K562 (cell line): ENCODE results near the gene MICU1. TPM values are rescaled to one million over a fixed set of nuclear protein-coding genes. Genes with fewer than 3 reads are reported as not detected.
A peak's percentile ranks its signal among the peaks of the same experiment; 100 is the strongest.

ENCODE experiments used
- E2F4 ChIP-seq: sonication (generic); formaldehyde crosslinking; IDR thresholded peaks from 2 replicates; pipeline ENCODE4 v1.8.0; 2022; ENCODE audit warnings: mild to moderate bottlenecking, low read depth, missing genetic modification reagents
- HDAC2 ChIP-seq: fragments of 450-650 bp; IDR thresholded peaks from 2 replicates; pipeline ENCODE4 v1.6.1; 2016; ENCODE audit warnings: mild to moderate bottlenecking
- KDM1A ChIP-seq, 2 experiments: fragments of 450-650 bp; IDR thresholded peaks; 2 replicates each; pipeline ENCODE4 v1.6.1; 2016; ENCODE audit warnings: mild to moderate bottlenecking in 2 of 2
- LCOR ChIP-seq: sonication (generic); formaldehyde crosslinking; IDR thresholded peaks from 2 replicates; pipeline ENCODE4 v1.8.0; 2022; ENCODE audit warnings: mild to moderate bottlenecking, missing genetic modification reagents
- MAZ ChIP-seq, 2 experiments: fragments of 450-650 bp in 1 of 2; sonication (generic) in 1 of 2; formaldehyde crosslinking; IDR thresholded peaks in 1 of 2; conservative IDR thresholded peaks in 1 of 2; 2 replicates each; pipeline versions ENCODE4 v1.4.0 to v1.5.0; 2020; ENCODE audit warnings: mild to moderate bottlenecking in 1 of 2, missing genetic modification reagents in 1 of 2
- MEF2A ChIP-seq: IDR thresholded peaks from 2 replicates; pipeline ENCODE4 v1.6.1; 2011; ENCODE audit warnings: low read depth, mild to moderate bottlenecking, low read length, moderate library complexity; ENCODE audit not compliant: control insufficient read depth
- NEUROD1 ChIP-seq: fragments of 150-350 bp; IDR thresholded peaks from 2 replicates; pipeline ENCODE4 v1.6.1; 2014; ENCODE audit warnings: borderline replicate concordance, low read length, low read depth; ENCODE audit not compliant: partially characterized antibody
- NKRF ChIP-seq: fragments of 450-650 bp; IDR thresholded peaks from 2 replicates; pipeline ENCODE4 v1.6.1; 2016; ENCODE audit warnings: borderline replicate concordance
- NR2C1 ChIP-seq, 2 experiments: fragments of 450-650 bp; IDR thresholded peaks; 2 replicates each; pipeline ENCODE4 v1.6.1; 2017; ENCODE audit warnings: mild to moderate bottlenecking in 2 of 2, antibody characterized with exemption in 1 of 2, inconsistent platforms in 1 of 2, missing compliant biosample characterization in 1 of 2, missing genetic modification characterization in 1 of 2
- NR2F6 ChIP-seq: fragments of 450-650 bp; formaldehyde crosslinking; IDR thresholded peaks from 2 replicates; pipeline ENCODE4 v1.4.0; 2020; ENCODE audit warnings: mild to moderate bottlenecking
- PHB ChIP-seq: fragments of 250-450 bp; sonication (Bioruptor Pico); IDR thresholded peaks from 2 replicates; pipeline ENCODE4 v1.5.0; 2021
- PRPF4 ChIP-seq: fragments of 200-400 bp; formaldehyde crosslinking; IDR thresholded peaks from one replicate; pipeline ENCODE4 v1.6.1; 2017; ENCODE audit warnings: low read length, low read depth, mild to moderate bottlenecking; ENCODE audit not compliant: insufficient read depth, poor library complexity, severe bottlenecking
- PURB ChIP-seq: sonication (generic); formaldehyde crosslinking; IDR thresholded peaks from 2 replicates; pipeline ENCODE4 v1.9.0; 2021; ENCODE audit warnings: low read depth, mild to moderate bottlenecking, missing genetic modification reagents
- RBM39 ChIP-seq: fragments of 200-400 bp; formaldehyde crosslinking; optimal IDR thresholded peaks from 2 replicates; pipeline ENCODE3; 2018; ENCODE audit warnings: low read depth, low read length
- SMAD4 ChIP-seq: fragments of 250-450 bp; sonication (Bioruptor Pico); conservative IDR thresholded peaks from 2 replicates; pipeline ENCODE4 v1.8.0; 2021; ENCODE audit warnings: inconsistent platforms, mild to moderate bottlenecking, moderate library complexity
- TBP ChIP-seq: optimal IDR thresholded peaks from 2 replicates; pipeline ENCODE3; 2011; ENCODE audit warnings: low read depth, low read length, improper control_type of control experiment
- ZEB2 ChIP-seq: fragments of 450-650 bp; IDR thresholded peaks from 2 replicates; pipeline ENCODE4 v1.6.1; 2016
- polyA plus RNA-seq, 8 experiments: library from polyadenylated mRNA; depleted of rRNA in 4 of 8; stranded (reverse) in 5 of 8; unstranded in 3 of 8; fragments of >200 nt; fragmentation: Nextera tagmentation in 2 of 8; fragmentation: Illumina TruSeq in 1 of 8; extraction: Ambion mirVana in 2 of 8; extraction: Trizol in 1 of 8; gene quantifications; 2 replicates each; pipeline versions ENCODE4 v1.2.1 to v1.2.3, GENCODE V29; 2011 to 2014; ENCODE audit warnings: inconsistent platforms in 1 of 8, missing spikeins in 1 of 8
- total RNA-seq, 7 experiments: library from RNA; depleted of rRNA in 6 of 7; stranded (reverse); fragments of >200 nt in 6 of 7; fragmentation: Illumina TruSeq in 2 of 7; extraction: Trizol in 2 of 7; gene quantifications; 2 replicates each; pipeline versions ENCODE4 v1.2.1 to v1.2.3, GENCODE V29; 2011 to 2021; ENCODE audit warnings: low replicate concordance in 1 of 7
- TF ChIP-seq, protein P1 (sequence below): sonication (generic); formaldehyde crosslinking; IDR thresholded peaks from 2 replicates; pipeline ENCODE4 v1.8.1; 2023; ENCODE audit warnings: missing genetic modification reagents, mild to moderate bottlenecking, borderline replicate concordance
- TF ChIP-seq, protein P2 (sequence below): fragments of 450-650 bp; IDR thresholded peaks from 2 replicates; pipeline ENCODE4 v1.6.1; 2017; ENCODE audit warnings: mild to moderate bottlenecking, moderate library complexity

Gene MICU1
- total and polyA plus RNA-seq, 9 of the 15 experiments (the other 6 are each of a cell fraction or from before 2014, with no cell fraction given), result 29.3 to 76.8 (median 48.4) TPM

GRCh38 chr10:72320676-72321247, 305.1 kb downstream of the MICU1 start (continued):
- TF ChIP-seq NKRF, result no peak; the same call in 1 of the 2 replicates
- peak; percentile 99 for TF ChIP-seq ZEB2
- TF ChIP-seq PURB (CRISPR knock-in tag), result no peak
- TF ChIP-seq HDAC2, result peak; percentile 96
- TF ChIP-seq LCOR (CRISPR knock-in tag), result peak; percentile 99
- TF ChIP-seq NR2C1 (IDR thresholded peaks at IDR 0.05), result peak; percentile 64; the same call in 1 of the 2 replicates
- TF ChIP-seq NR2C1 (tag; IDR thresholded peaks at IDR 0.05), result peak; percentile 88
- no peak for TF ChIP-seq RBM39
- TF ChIP-seq TBP, result peak; percentile 89
- TF ChIP-seq MAZ (CRISPR knock-in tag; conservative IDR thresholded peaks at IDR 0.05 in 1 of 2, IDR thresholded peaks at IDR 0.05 in 1 of 2), result peak; percentile 87 to 93
- TF ChIP-seq SMAD4, result peak; percentile 98
- TF ChIP-seq, protein P1, sequence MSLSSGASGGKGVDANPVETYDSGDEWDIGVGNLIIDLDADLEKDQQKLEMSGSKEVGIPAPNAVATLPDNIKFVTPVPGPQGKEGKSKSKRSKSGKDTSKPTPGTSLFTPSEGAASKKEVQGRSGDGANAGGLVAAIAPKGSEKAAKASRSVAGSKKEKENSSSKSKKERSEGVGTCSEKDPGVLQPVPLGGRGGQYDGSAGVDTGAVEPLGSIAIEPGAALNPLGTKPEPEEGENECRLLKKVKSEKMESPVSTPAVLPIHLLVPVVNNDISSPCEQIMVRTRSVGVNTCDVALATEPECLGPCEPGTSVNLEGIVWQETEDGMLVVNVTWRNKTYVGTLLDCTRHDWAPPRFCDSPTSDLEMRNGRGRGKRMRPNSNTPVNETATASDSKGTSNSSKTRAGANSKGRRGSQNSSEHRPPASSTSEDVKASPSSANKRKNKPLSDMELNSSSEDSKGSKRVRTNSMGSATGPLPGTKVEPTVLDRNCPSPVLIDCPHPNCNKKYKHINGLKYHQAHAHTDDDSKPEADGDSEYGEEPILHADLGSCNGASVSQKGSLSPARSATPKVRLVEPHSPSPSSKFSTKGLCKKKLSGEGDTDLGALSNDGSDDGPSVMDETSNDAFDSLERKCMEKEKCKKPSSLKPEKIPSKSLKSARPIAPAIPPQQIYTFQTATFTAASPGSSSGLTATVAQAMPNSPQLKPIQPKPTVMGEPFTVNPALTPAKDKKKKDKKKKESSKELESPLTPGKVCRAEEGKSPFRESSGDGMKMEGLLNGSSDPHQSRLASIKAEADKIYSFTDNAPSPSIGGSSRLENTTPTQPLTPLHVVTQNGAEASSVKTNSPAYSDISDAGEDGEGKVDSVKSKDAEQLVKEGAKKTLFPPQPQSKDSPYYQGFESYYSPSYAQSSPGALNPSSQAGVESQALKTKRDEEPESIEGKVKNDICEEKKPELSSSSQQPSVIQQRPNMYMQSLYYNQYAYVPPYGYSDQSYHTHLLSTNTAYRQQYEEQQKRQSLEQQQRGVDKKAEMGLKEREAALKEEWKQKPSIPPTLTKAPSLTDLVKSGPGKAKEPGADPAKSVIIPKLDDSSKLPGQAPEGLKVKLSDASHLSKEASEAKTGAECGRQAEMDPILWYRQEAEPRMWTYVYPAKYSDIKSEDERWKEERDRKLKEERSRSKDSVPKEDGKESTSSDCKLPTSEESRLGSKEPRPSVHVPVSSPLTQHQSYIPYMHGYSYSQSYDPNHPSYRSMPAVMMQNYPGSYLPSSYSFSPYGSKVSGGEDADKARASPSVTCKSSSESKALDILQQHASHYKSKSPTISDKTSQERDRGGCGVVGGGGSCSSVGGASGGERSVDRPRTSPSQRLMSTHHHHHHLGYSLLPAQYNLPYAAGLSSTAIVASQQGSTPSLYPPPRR (CRISPR knock-in tag), result no peak
- TF ChIP-seq MEF2A, result peak; percentile 77
- TF ChIP-seq PRPF4, result no peak
- TF ChIP-seq E2F4 (CRISPR knock-in tag), result no peak
- TF ChIP-seq, protein P2, sequence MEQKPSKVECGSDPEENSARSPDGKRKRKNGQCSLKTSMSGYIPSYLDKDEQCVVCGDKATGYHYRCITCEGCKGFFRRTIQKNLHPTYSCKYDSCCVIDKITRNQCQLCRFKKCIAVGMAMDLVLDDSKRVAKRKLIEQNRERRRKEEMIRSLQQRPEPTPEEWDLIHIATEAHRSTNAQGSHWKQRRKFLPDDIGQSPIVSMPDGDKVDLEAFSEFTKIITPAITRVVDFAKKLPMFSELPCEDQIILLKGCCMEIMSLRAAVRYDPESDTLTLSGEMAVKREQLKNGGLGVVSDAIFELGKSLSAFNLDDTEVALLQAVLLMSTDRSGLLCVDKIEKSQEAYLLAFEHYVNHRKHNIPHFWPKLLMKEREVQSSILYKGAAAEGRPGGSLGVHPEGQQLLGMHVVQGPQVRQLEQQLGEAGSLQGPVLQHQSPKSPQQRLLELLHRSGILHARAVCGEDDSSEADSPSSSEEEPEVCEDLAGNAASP, result no peak
- TF ChIP-seq NR2F6 (CRISPR knock-in tag), result no peak
- peak; percentile 92 to 96 for TF ChIP-seq KDM1A (IDR thresholded peaks at IDR 0.05)
- TF ChIP-seq PHB (CRISPR knock-in tag), result no peak
- peak; percentile 98 for TF ChIP-seq NEUROD1
